ENCODE data around the gene HELZ.

HELZ gene

DNA sequence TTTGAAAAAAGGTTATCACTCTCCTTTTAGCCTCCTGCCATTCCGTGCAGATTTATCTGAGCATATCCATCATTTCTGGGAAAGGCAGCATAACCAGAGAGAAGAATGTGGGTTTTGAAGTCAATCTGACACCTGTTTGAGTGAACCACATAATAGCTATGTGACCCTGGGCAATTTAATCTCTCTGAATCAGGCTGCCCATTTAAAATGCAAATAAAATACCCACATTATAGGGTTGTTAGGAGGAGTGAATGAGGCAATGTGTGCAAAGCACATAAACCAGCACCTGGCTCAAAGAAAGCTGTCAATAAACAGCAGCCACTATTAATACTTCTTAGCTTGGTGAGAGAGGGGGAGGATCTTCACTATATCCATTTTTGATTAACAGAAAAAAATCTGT, 112.6 kb downstream of the HELZ start:
- TF ChIP-seq, protein P1, sequence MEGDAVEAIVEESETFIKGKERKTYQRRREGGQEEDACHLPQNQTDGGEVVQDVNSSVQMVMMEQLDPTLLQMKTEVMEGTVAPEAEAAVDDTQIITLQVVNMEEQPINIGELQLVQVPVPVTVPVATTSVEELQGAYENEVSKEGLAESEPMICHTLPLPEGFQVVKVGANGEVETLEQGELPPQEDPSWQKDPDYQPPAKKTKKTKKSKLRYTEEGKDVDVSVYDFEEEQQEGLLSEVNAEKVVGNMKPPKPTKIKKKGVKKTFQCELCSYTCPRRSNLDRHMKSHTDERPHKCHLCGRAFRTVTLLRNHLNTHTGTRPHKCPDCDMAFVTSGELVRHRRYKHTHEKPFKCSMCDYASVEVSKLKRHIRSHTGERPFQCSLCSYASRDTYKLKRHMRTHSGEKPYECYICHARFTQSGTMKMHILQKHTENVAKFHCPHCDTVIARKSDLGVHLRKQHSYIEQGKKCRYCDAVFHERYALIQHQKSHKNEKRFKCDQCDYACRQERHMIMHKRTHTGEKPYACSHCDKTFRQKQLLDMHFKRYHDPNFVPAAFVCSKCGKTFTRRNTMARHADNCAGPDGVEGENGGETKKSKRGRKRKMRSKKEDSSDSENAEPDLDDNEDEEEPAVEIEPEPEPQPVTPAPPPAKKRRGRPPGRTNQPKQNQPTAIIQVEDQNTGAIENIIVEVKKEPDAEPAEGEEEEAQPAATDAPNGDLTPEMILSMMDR (IDR thresholded peaks at IDR 0.05), result no peak

GRCh38 chr17:67130768-67131167, 114.2 kb downstream of the HELZ start:
- TF ChIP-seq, protein P1 (IDR thresholded peaks at IDR 0.05), result no peak

DNA sequence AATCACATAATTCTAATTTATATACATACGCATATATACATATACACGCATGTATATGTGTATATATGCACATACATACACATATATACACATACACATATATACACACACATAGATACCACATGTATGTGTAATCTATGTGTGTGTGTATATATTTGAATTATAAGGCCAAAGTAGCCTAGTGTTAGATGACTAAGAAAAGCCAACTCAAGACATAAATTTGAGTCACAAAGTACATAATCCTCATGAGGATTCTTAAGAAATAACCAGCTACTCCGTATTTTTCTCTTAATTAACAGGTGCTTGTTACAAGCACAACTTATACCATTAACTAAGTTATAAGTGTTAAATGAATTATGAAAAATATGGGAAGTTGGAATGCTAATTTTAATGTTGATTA, 115.7 kb downstream of the HELZ start:
- TF ChIP-seq, protein P1 (IDR thresholded peaks at IDR 0.05), result no peak

GRCh38 chr17:67128700-67129099, 116.3 kb downstream of the HELZ start:
- TF ChIP-seq, protein P1 (IDR thresholded peaks at IDR 0.05), result no peak

DNA sequence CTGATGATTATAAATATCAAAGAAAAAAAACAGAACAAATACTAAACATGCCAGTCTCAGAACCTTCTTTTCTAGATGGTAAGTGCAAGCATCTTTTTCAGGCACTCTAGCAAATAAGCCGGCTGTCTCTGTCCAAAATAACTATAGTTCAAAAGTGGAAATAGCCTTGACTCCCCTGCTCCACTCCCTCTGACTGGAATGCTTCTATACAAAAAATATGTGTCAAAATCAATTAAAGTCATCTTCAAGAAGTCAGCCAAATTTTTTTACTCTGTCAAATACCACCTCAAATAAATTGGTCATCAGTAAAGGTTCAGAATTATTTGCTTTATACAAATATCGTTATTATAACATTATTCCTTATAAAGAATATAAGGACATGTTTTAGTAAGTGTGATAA, 117.1 kb downstream of the HELZ start:
- TF ChIP-seq, protein P1 (IDR thresholded peaks at IDR 0.05), result no peak

- TF ChIP-seq, protein P1 (IDR thresholded peaks at IDR 0.05), result no peak
Observed at GRCh38 chr17:67126983-67127382, 118.0 kb downstream of the HELZ start.

GRCh38 chr17:67125924-67126323, 119.1 kb downstream of the HELZ start:
- TF ChIP-seq, protein P1 (IDR thresholded peaks at IDR 0.05), result no peak

- TF ChIP-seq, protein P1 (IDR thresholded peaks at IDR 0.05), result no peak
Observed at GRCh38 chr17:67125417-67125816, 119.6 kb downstream of the HELZ start.
